Measurements from ENCODE around the gene BPIFA2.

DNA sequence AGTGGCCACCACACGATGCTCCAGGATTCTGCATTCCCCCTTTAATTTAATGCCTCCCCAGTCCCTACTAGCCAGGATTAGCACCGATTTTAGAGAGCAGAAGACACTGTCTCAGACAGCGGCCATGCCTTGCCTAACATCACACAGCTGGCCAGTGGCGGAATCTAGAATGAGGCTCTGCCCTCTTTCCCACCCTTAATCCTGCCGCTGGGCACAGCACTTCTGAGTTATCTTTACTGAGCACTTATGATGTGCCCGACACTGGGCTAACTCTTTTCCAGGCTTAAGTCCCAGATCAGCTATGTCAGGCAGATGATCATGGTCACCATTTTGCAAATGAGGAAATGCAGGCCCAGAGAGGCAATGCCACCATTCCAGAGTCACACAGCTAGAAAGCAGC lies 5.6 kb upstream of the BPIFA2 start:
- TF ChIP-seq ZNF274 (IDR thresholded peaks at IDR 0.05; ENCODE audit: low read depth, low read length) = no peak
- no peak for TF ChIP-seq YY1 (IDR thresholded peaks at IDR 0.05; ENCODE audit: insufficient read depth, insufficient read length)

Measured in NT2/D1 (cell line).